Right atrium auricular region (tissue), 2 donors: Measurements from ENCODE around the gene SUGCT. TPM values are rescaled to one million over a fixed set of nuclear protein-coding genes. Genes with fewer than 3 reads are reported as not detected.

ENCODE experiments used
- DNase-seq: peaks from one replicate; pipeline ENCODE4 v3.0.0-alpha.2; 2019; ENCODE audit warnings: low spot score
- H3K27ac ChIP-seq, 2 donors: fragments of 200-600 bp; sonication (generic); 1 replicate in 1 of 2; 2 replicates in 1 of 2; pipeline ENCODE4 v1.5.1; 2016 to 2019
- H3K27me3 ChIP-seq, 2 donors: fragments of 200-600 bp; sonication (generic); one replicate each; pipeline versions ENCODE4 v1.5.1 to v1.6.0; 2017 to 2019
- H3K36me3 ChIP-seq: fragments of 200-600 bp; sonication (generic); one replicate; pipeline ENCODE4 v1.5.1; 2016
- H3K4me1 ChIP-seq, 2 donors: fragments of 200-600 bp; sonication (generic); one replicate each; pipeline versions ENCODE4 v1.5.1 to v1.6.0; 2017 to 2019
- H3K4me3 ChIP-seq, 2 donors: fragments of 200-600 bp; sonication (generic); 1 replicate in 1 of 2; 2 replicates in 1 of 2; pipeline ENCODE4 v1.5.1; 2017 to 2019; ENCODE audit warnings: mild to moderate bottlenecking in 1 of 2, moderate library complexity in 1 of 2
- H3K9me3 ChIP-seq, 2 donors: fragments of 200-600 bp; sonication (generic); one replicate each; pipeline ENCODE4 v1.5.1; 2019
- total RNA-seq, 2 donors: library from RNA; depleted of rRNA; stranded (reverse); fragments of >200 nt; gene quantifications; one replicate each; pipeline ENCODE4 v1.1.0, GENCODE V29; 2016
- TF ChIP-seq, protein P1 (sequence below), 2 donors: fragments of 200-600 bp; sonication (generic); IDR thresholded peaks; one replicate each; pipeline ENCODE4 v1.5.1; 2019; ENCODE audit warnings: antibody characterized with exemption in 2 of 2

The SUGCT gene
- total RNA-seq, 2 donors from 2014 or later: 2.6 to 5.4 TPM

DNA sequence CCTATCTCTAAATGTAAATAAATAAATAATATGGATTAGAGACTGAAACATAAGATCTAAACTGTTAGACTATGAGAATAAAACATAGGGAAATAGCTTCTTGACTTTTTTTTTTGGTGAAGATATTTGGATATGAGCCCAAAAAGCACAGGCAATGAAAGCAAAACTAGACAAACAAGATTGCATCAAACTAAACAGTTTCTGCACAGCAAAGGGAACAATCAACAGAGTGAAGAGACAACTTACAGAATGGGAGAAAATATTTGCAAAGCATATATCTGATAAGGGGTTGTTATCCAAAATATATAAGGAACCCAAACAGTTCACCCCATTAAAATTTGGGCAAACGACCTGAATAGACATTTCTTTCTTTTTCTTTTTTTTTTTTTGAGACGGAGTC is 148.1 kb downstream of the SUGCT start:
- H3K4me3 ChIP-seq: no peak overlapping the region
- no peak for DNase-seq
- H3K27me3 ChIP-seq: no peaks in the 10 kb centered on the region
- H3K4me1 ChIP-seq: no peaks in the 10 kb centered on the region
- TF ChIP-seq, protein P1, sequence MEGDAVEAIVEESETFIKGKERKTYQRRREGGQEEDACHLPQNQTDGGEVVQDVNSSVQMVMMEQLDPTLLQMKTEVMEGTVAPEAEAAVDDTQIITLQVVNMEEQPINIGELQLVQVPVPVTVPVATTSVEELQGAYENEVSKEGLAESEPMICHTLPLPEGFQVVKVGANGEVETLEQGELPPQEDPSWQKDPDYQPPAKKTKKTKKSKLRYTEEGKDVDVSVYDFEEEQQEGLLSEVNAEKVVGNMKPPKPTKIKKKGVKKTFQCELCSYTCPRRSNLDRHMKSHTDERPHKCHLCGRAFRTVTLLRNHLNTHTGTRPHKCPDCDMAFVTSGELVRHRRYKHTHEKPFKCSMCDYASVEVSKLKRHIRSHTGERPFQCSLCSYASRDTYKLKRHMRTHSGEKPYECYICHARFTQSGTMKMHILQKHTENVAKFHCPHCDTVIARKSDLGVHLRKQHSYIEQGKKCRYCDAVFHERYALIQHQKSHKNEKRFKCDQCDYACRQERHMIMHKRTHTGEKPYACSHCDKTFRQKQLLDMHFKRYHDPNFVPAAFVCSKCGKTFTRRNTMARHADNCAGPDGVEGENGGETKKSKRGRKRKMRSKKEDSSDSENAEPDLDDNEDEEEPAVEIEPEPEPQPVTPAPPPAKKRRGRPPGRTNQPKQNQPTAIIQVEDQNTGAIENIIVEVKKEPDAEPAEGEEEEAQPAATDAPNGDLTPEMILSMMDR (IDR thresholded peaks at IDR 0.05): no peak
- H3K36me3 ChIP-seq: no peaks in the 10 kb centered on the region
- H3K9me3 ChIP-seq: peaks cover 0 to 9% of the 10 kb centered on the region in 2 donors
- H3K27ac ChIP-seq: no peak overlapping the region

GRCh38 chr7:40283391-40283790 is 148.6 kb downstream of the SUGCT start:
- DNase-seq: no peak
- H3K36me3 ChIP-seq: no peaks in the 10 kb centered on the region
- no peak overlapping the region for H3K27ac ChIP-seq
- peaks cover 0 to 9% of the 10 kb centered on the region in 2 donors for H3K9me3 ChIP-seq
- TF ChIP-seq, protein P1 (IDR thresholded peaks at IDR 0.05): no peak
- no peaks in the 10 kb centered on the region for H3K4me1 ChIP-seq
- H3K27me3 ChIP-seq: no peaks in the 10 kb centered on the region
- H3K4me3 ChIP-seq: no peak overlapping the region

GRCh38 chr7:40288827-40289226 is 154.0 kb downstream of the SUGCT start:
- no peak overlapping the region for H3K27ac ChIP-seq
- H3K4me3 ChIP-seq: no peak overlapping the region
- H3K36me3 ChIP-seq: no peaks in the 10 kb centered on the region
- DNase-seq: no peak
- H3K9me3 ChIP-seq: no peaks in the 10 kb centered on the region
- TF ChIP-seq, protein P1 (IDR thresholded peaks at IDR 0.05): no peak
- H3K27me3 ChIP-seq: no peaks in the 10 kb centered on the region
- H3K4me1 ChIP-seq: no peaks in the 10 kb centered on the region

DNA sequence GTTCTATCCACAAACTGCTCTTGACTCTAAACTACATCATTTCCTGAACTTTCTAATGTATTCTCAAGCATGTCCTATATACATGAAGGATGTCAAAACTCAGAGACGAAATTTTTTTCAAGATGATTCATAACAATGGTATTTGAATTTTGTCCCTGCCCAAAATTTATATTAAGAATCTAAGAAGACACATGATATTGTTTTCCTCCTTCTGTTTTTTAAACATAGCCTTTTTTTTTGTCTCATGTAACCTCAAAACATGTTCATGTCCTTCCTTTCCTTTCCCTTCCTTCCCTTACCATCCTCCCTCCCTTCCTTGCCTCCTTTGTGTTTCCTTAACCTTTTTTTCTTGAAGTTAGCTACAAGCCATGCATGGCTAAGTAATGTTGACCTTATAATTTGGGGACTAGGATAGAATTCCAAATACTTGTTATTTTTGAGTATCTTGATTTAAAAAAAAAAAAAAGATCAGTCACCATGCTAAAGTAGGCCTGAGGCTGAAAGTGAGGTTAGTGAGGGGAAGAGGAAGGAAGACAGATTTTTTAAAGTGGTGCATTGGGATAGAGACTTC is 163.0 kb downstream of the SUGCT start:
- TF ChIP-seq, protein P1 (IDR thresholded peaks at IDR 0.05): no peak
- Histone ChIP-seq H3K36me3 (no peaks in the 10 kb centered on the region), H3K27me3 (no peaks in the 10 kb centered on the region), H3K4me1 (no peaks in the 10 kb centered on the region), H3K9me3 (no peaks in the 10 kb centered on the region), H3K4me3 (no peak overlapping the region), H3K27ac (no peak overlapping the region)
- DNase-seq: no peak

DNA sequence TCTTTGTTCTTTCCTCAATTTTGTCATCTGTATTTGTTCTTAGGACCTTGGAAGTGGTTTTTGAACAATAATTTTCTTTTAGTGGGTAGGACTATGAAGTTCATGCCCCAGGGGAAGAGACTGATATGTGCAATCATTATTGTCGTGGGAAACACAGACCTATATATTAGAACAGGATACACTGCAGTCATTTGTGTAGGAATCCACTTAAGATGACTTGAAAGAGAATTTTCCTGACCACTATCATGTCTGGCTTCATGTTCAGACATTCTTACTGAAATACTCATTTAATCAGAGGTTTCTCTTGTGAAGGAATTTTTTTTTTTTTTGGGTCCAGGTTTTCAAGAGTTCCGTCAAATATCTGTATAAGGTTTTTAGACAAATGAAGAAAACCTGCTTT is 163.6 kb downstream of the SUGCT start:
- Histone ChIP-seq H3K9me3 (no peaks in the 10 kb centered on the region), H3K27ac (no peak overlapping the region), H3K36me3 (no peaks in the 10 kb centered on the region), H3K27me3 (no peaks in the 10 kb centered on the region), H3K4me1 (no peaks in the 10 kb centered on the region), H3K4me3 (no peak overlapping the region)
- TF ChIP-seq, protein P1 (IDR thresholded peaks at IDR 0.05): no peak
- DNase-seq: no peak

GRCh38 chr7:40299097-40299496 is 164.3 kb downstream of the SUGCT start:
- no peaks in the 10 kb centered on the region for H3K9me3 ChIP-seq
- no peak for DNase-seq
- no peaks in the 10 kb centered on the region for H3K27me3 ChIP-seq
- TF ChIP-seq, protein P1 (IDR thresholded peaks at IDR 0.05): no peak
- H3K4me1 ChIP-seq: no peaks in the 10 kb centered on the region
- no peak overlapping the region for H3K4me3 ChIP-seq
- no peaks in the 10 kb centered on the region for H3K36me3 ChIP-seq
- no peak overlapping the region for H3K27ac ChIP-seq
